CD4-positive, alpha-beta T cell treated with Interleukin-17A for 1 hour (primary cell): ENCODE measurements around the gene CETN2.
"Not testable (repeated sequence)": the region's sequence is repeated elsewhere in the genome, so short reads cannot be mapped to it uniquely, and the experiment has no call there.

Experiments
- DNase-seq: peaks from one replicate; pipeline ENCODE4 v3.0.0-alpha.2; 2020

Gene CETN2

DNA sequence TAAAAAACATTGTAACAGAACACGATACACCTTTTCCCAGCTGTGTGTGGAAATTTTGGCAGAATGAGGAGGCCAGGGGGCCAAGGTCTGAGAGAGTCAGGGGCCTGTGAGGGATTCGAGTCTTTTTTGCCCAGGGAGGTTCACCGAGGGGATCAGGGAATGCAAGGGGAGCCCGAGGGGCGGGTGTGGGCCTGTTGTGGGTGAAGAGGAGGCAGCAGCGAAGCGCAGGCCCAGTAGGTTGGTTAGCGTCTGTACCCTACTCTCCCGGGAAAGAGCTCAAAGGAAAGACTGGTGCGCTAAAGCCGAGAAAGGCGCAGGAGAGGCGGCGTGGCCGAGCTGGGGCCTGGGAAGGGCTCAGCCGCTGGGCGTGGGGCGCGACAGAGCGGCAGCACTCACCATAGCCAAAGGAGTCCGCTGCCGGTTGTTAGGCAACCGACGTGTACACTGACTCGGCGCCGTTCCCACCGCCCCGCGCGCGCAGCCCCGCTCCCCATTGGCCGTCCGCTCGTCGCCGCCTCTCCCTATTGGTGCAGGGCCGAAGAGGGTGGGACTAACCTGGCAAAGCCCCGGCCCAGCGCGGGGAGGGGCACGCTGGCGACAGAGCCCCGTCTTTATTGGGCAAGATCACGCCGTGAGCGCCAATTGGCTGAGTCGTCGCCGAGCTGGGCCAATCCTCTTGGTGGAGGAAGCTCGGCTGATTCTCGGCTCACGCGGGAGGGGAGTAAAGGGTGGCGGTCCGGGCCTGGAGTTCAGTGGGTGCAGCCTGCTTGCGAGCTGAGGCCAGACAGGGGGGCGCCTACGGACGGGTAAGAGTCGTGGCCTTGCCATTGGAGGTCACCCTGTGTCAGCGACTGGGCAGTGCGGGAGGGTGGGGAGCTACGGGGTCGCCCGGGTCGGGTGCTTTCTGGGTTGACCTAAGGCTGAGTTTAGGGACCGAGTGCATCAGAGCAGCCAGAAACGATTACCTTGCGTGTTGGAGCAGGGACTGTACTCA lies at the start of gene CETN2, which contains the start of gene NSDHL:
CETN2 (minus strand) TSS at position 446 of the 994 bp plus-strand sequence; CDS start at position 399, 47 bp downstream.
NSDHL (plus strand) TSS at position 752 of the 994 bp plus-strand sequence. CDS start 15,262 bp downstream, outside the sequence.
- peak; percentile 95 for DNase-seq

DNA sequence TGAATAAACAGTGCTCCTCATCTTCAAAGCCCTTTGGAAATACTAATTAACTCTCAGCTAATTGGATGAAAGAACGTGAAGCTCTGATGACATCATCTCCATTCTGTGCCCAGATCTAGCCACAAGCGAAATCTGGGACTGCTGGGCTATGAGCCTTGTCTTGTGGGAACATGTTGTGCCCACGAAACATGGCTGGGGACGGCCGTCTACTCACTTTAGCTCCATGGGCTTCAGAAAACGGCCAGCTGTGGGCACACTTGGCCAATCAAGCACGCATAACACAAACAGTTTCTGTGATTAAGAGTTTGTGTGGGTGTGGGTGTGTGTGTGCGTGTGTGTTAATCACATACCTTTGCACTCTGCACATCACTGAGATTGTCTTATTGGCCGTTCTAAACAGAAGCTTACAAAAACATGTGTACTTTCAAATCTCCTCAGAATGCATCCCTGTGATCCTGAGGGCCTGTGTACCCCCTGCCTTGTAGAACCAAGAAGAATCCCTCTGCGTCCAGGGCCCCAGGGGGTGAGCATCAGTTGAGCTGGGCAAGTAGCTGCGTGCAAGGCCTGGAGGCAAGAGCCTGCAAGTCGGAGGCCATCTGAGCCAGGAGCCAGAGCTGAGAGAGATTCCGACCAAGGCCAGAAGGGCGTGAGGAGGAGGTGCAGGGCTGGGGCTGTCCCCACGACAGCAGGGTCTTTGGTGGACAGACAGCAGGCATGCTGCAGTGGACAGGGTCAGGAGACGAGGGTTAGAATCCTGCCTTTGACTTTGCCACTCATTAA lies 48.6 kb upstream of the CETN2 start:
- no peak for DNase-seq

DNA sequence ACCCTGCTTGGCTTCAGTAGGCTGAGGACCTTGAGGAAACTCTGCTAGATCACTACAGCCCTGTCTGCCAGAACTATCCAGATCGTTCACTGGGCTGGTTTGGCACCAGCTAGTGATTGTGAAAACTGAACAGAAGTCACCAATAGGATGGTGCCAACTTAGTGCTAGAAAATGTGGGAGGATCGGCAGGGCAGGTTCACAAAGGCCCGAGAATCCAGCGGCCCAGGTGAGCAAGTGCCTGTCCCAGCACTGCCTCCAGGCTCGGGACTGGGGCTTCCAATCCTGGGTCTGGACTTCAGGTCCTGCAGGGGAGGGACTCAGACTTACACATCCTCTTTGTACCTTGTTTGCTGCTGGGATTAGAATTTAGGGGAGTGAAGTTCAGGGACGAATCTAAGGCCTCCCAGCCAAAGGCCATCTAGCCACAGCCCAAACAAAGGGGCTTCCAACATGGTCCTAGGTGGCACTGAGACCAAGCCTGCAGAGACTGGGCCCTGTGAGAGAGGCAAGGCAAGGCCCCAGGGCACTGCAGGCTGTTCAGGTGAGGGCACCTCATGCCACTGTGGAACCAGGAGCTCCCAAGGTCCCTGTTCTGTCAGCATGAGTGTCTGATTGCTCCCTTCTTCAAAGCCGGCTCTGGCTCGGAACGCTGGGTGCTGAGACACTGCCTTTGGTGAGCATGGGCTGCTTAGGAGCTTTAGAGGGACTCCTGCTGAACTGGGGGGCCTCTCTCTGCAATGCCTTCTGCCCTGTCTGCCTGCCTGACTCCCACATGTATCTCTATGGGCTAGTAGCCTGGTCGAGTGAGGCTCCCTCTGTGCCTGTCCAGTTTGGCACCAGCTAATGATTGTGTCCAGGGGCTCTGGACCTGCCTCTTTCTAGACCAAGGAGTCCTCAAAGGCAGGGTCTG lies 46.6 kb upstream of the CETN2 start:
- DNase-seq: no peak

DNA sequence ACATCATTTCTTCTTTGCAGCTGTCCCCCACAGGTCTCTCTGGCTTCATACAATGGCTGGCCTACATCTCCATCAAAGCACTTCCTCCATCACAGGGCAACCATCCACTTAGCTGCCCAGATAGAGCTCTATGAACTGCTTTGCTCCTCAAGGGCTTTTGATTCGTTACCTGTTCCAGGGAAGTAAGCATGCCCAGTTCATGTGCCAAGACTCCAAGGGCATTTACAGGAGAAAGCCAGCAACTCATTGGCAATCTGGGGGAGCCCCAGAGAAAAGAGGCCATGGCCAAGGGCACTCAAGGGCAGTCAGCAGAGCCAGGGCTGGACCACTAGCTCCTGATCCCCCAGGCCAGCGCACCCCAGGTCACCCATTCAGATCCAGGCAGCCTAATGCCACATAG lies 42.8 kb upstream of the CETN2 start:
- DNase-seq: no peak

DNA sequence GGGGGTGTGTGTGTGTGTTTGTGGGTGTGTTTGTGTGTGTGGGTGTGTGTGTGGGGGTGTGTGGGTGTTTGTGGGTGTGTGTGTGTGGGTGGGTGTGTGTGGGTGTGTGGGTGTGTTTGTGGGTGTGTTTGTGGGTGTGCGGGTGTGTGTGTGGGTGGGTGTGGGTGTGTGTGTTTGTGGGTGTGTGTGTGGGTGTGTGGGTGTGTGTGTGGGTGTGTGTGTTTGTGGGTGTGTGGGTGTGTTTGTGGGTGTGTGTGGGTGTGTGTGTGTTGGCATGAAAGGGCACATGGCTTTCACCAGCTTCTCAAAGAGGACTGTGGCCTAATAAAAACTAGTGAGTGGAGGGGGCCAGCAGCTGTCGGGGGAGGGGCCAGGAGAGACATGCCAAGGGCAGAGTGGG lies 42.0 kb upstream of the CETN2 start:
- DNase-seq: no peak

DNA sequence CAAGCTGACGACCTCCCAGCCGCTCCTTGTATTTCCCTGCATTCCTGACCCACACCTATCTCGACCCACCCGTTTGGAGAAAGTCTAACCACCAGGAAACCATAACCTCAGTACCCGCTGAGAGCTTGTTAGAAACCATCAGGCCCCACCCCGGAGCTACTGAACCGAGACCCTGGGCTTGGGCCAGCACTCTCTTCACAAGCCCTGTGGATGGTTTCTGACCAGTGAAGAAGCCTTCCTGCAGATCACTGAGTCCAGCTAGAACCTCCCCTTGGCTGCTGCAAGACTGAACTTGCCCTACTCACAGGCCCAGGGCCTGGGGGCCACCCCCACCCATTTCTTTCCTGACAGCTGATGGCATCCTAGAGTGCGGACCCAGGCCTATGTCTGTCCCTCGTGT lies 40.7 kb upstream of the CETN2 start:
- DNase-seq: no peak

DNA sequence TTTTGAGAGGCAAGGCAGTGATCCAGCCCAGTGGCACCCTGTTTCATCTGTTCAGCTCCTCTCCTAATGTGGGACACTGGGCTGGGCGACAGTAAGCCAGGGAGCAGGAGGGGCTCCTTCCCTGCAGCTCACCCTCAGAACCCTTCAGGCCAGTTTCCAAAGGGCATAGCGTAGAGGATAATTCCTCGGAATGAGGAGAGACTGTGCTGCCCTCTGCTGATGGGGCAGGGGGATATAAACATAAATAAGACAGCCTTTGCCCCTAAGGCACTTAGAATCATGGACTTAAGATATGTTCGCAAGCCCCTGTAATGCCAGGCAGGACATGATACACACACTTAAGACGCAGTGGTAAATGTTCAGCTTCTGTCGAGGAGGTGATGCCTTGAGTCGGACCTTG lies 39.4 kb upstream of the CETN2 start:
- no peak for DNase-seq

DNA sequence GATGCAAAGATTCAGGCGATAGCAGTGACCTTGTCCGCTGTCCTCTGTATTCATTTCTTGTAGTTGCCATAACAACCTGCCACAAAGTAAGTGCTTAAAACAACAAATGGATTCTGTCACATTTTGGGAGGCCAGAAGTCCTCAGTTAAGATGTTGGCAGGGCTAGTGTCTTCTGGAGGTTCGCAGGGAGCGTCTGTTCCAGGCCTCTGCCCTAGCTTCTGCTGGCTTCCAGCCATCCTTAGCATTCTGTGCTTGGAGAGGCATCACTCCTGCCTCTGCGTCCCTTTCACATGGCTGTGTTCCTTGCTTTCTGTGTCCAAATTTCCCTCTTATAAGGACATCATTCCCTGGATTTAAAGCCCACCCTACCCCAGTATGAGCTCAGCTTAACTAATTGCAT lies 35.8 kb upstream of the CETN2 start:
- no peak for DNase-seq

DNA sequence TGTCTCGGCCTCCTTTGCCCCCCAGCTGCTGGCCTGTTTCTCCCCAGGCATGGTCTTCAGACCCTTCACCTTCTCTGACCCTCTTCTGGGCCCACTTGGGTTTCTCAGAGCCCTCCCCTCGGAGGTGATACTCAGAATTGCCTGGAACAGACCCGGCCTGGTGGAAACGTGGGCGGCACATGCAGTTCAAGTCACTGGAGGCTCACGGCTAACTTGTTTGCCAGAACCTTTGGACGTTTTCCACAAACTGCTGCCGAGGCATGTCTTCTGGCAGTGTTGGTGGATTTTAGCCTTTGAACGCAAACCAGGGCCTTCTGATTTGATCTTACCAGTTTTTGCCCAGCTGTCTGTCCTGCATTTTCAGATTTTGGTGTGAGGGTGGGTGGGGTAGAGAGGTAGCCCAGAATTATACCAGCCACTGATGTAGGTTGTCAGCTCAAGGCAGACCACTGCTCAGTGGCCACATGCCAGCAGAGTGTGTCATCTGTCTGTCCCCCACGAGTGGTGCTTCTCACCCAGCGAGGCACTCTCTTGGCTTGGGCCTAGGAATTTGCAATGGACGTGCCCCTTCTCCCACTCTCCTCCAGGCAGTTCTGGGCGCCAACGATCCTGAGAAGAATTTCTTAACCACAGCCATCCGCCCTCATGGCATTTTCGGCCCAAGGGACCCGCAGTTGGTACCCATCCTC lies 34.8 kb upstream of the CETN2 start:
- no peak for DNase-seq

DNA sequence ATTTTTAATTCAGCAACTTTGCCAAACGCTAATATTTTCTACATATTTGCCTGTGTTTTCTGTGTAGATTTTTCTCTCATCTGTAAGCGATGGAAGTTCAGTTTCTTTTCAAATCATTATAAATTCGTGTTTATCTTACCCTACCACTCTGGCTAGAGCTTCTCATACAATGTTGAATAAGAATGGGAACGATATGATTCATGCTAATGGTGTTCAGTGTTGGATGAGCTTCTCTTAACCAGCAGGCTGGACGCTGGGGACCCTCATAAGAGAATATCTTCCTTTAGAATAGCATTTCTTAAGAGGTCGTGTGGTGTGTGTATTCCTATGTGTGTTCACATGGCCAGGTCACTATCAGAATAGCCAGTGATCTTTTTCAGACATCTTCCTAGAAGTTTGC lies 31.3 kb upstream of the CETN2 start:
- DNase-seq: no peak

DNA sequence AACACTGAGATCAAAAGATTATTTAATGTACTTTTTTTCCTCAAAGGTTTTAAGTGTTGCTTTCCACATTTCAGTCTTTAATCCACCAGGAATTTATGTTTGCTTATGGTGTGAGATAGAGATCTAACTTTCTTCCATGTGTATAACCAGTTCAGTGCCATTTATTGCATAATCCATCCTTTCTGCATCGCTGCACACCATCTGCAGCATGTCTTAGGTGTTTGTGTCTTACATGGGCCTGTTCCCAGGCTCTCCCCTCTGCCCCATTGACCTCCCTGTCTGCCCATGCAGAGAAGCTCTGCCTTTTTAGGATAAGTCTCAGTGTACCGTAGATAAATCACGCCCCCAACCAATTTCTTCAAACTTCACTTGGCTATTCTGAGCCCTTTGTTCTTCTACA lies 30.6 kb upstream of the CETN2 start:
- no peak for DNase-seq

DNA sequence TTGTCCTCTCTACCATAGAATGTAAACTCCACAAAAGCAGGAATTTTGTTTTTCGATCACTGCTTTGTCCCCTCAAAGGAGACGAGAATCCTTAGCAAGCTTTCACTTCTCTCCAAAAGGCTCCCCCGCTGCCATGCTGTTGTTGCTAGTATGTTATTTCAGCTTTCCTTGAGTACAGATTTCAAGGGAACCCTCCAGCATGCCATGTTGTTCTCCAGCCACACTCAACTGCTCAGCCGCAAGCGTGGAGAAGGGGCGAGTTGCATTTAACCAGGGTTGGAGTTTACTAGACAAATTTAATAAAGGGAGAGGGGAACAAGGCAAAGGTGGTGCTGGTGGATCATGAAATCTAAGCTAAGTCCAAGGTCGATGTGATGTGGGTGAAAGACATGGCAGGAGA lies 23.4 kb upstream of the CETN2 start:
- no peak for DNase-seq

DNA sequence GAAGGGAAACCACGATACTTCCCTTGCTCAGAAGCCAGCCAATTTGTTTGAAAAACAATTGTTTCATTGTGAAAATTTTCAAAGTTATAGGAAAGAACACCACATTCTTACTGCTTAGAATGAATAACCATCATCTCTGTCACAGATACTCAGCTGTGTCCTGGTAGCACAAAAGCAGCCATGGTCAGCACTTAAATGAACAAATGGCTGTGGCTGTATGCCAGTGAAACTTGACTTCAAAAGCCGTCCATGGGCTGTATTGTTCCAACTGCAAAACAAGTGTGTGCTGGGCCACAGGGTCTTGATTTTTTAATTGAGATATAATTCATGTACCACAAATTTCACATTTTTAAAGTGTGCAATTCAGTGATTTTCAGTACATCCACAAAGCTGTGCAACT lies 19.9 kb upstream of the CETN2 start:
- DNase-seq: no peak

DNA sequence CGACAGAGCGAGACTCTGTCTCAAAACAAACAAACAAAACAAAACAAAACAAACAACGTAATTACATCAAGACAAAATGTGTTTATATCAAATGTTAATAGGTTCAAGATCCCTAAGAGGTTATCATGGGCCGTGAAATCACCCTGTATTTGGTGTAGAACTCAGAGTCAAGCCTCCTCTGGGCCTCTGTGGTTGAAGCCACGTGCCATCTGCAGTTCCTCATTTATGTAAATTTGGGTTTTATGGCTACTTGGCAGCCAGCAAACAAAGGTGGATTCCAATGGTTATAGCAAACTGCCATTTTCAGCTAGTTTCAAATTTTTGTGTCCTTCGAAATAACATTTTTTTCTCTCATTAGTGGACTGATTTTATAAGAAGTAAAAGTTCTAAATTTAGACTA lies 16.7 kb upstream of the CETN2 start:
- no peak for DNase-seq

DNA sequence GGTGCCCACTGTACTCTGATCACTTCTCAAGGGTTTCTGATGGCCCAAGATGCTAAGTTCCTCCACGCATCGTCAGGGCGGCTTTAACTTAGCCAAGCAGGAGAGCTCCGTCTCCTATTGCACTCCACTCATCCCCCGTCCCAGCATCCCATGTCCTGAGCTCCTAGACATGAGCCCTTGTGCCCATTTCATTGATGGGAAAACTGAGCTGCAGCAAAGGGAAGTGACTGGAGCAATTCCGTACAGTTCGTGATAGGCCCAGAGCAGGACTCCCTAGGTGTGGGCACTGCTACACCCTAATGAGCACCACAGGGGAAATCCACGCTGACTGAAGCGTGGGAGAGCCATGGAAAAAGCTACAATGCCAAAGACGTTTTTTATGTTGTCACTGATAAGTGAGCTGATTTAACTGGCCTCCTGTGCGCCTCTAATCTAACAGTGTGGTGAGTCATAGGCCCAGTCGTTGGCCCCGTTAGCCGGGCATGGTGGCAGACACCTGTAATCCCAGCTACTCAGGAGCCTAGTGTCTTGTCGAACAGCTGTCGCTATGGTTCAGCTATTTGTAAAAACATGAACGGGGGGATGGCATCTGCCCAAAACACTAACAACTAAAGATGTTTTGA lies 15.2 kb upstream of the CETN2 start:
- DNase-seq: no peak

DNA sequence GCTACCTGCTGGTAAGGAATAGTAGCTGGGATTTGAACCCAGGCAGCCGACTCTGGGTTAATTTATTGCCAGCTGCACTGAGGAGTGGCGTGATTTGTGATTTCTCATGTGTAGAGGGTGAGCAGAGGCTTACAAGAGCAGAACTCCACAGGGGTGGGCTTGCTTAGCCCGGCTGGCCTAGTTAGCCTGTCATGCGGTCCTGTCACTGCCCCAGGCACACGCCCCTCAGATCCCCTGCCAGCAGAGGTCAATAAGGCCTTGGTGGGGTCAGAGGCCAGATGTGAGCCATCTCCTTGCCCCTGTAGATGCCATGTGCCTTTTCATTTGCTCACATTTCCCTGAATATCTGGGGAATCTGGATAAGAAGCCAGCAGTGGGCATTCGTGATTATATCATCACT lies 13.7 kb upstream of the CETN2 start:
- no peak for DNase-seq

DNA sequence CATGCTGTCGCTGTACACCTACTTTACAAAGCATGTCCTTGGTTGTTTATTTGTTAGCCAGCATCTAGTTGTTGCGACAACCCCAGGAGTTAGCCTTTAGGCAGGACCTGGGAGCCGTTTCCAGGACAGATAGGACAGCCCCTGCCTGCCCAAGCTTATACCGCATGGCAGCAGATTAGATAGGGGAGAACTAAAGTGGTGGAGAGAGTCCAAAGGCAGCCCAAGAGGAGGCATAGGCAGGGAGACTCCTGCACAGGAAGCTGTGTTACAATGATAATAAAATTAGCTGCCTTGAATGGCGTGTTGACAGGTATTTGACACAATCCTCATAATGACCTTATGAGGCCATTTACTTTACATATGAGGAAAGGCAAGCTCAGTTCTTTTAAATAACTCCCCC lies 13.3 kb upstream of the CETN2 start:
- DNase-seq: no peak

DNA sequence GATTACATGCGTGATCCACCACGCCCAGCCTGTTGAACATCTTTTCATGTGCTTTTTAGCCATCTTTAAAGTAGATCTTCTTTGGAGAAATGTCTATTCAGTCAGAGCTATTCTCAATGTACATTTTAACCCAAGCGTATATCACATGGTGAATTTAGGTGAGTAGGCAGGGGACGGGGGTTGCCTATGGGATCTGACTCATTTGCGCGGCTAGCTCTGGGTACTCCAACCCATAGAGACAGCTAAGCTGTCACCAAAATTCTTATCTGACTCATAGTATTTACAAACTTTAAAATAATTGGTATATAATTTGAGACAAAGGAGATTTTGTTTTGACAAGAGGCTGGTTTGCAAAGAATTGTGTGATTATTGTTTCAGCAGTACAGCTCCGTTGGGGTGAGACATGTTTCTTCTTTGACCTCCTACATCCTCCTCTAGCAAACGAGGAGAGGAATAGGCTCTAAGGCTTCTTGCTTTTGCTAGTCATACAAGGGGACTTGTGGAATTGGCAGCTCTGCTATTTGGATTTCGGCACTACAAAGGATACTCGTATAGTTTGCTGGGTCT lies 12.3 kb upstream of the CETN2 start:
- no peak for DNase-seq

DNA sequence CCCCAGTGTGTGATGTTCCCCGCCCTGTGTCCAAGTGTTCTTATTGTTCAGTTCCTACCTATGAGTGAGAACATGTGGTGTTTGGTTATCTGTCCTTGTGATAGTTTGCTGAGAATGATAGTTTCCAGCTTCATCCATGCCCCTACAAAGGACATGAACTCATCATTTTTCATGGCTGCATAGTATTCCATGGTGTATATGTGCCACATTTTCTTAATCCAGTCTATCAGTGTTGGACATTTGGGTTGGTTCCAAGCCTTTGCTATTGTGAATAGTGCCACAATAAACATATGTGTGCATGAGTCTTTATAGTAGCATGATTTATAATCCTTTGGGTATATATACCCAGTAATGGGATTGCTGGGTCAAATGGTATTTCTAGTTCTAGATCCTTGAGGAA lies 4.9 kb upstream of the CETN2 start:
- not testable (repeated sequence) for DNase-seq

DNA sequence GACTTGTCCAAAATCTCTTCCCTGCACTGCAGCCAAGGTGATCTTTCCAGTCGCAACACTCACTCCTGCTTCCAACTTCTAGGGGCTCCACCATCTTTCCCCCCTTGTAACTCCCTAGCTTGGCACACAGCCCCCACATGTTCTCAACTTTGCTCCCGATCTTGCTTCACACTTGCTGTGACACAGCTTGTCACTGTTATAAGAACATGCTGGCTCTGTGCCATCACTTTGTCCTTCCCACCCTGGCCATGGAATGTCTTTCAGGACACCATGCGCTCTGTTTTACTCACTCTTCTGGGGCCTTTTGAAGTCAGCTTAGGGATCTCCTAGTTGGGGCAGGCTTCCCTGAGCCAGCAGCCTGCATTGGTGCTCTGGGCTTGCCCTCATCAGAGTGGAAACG lies 2.8 kb upstream of the CETN2 start:
- no peak for DNase-seq

DNA sequence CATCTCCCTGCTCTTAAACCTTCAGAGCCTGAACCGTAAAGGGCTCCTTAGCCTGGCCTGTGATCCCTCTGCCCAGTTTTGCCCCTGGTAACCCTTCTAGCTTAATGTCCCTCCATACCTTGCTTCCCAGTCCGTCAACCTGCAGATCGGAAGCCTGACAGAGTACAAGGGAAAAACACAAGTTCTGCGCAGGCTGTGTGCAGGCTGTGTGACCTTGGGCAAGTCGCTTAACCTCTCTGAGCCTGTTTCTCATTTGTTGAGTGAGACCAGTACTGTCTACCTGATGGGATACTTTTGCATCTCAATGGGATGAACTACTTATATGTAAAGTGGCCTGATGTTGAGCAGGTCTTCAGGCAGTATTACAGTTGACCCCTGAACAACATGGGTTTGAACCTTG lies 2.0 kb upstream of the CETN2 start:
- DNase-seq: no peak
